PC-3 (cell line): ENCODE measurements around the gene LACRT. TPM values are rescaled to one million over a fixed set of nuclear protein-coding genes. Genes with fewer than 3 reads are reported as not detected.

Experiments
- ATAC-seq: fragments of 200-7000 bp; cut with Tn5 transposase; 2 replicates; pipeline ENCODE4 v1.9.1; 2020; ENCODE audit warnings: mild to moderate bottlenecking, moderate library complexity
- BruUV-seq: library from RNA; stranded (reverse); fragments of 400-500 nt; replicated peaks from 2 replicates; lab custom pipeline; 2021; lab: Mats Ljungman, UMichigan
- CTCF ChIA-PET: fragments of 300-600 bp; sonication (Branson Sonifier 250); formaldehyde crosslinking; loops from one replicate; lab custom pipeline; 2022; ENCODE audit warnings: antibody characterized with exemption; lab: Charles Lee
- POLR2A ChIA-PET: fragments of 300-600 bp; sonication (Branson Sonifier 250); formaldehyde crosslinking; loops from one replicate; lab custom pipeline; 2022; ENCODE audit warnings: antibody characterized with exemption; ENCODE audit not compliant: unreplicated experiment; lab: Charles Lee
- DNase-seq: peaks from one replicate; pipeline ENCODE4 v3.0.0-alpha.2; 2015
- H2AFZ ChIP-seq: fragments of 300-600 bp; sonication (generic); 2 replicates; pipeline ENCODE4 v1.6.0; 2016; ENCODE audit warnings: antibody characterized with exemption, low read length
- H3F3A ChIP-seq: fragments of 300-600 bp; sonication (generic); one replicate; pipeline ENCODE4 v1.6.0; 2017; ENCODE audit warnings: antibody characterized with exemption, low read length, control low read depth, mild to moderate bottlenecking; ENCODE audit not compliant: unreplicated experiment
- H3K27ac ChIP-seq: fragments of 300-600 bp; sonication (generic); 2 replicates; pipeline ENCODE4 v1.5.1; 2016; ENCODE audit warnings: mild to moderate bottlenecking, low read length
- H3K27me3 ChIP-seq: fragments of 300-600 bp; sonication (generic); 2 replicates; pipeline ENCODE4 v1.6.1; 2016; ENCODE audit warnings: low read length, mixed read lengths
- H3K36me3 ChIP-seq: fragments of 300-600 bp; sonication (generic); 2 replicates; pipeline ENCODE4 v1.6.1; 2016; ENCODE audit warnings: low read depth, mixed run types, low read length, mixed read lengths
- H3K4me1 ChIP-seq: fragments of 300-600 bp; sonication (generic); 2 replicates; pipeline ENCODE4 v1.5.1; 2016; ENCODE audit warnings: low read length; ENCODE audit not compliant: insufficient read depth
- H3K4me2 ChIP-seq: fragments of 300-600 bp; sonication (generic); 2 replicates; pipeline ENCODE4 v1.6.0; 2016; ENCODE audit warnings: low read length
- H3K4me3 ChIP-seq: fragments of 300-600 bp; sonication (generic); 2 replicates; pipeline ENCODE4 v1.5.1; 2016; ENCODE audit warnings: mild to moderate bottlenecking, low read length, mixed read lengths
- H3K79me2 ChIP-seq: fragments of 300-600 bp; sonication (generic); 2 replicates; pipeline ENCODE4 v1.6.1; 2017; ENCODE audit warnings: low read length, mixed read lengths
- H3K9ac ChIP-seq: fragments of 300-600 bp; sonication (generic); 2 replicates; pipeline ENCODE4 v1.6.0; 2016; ENCODE audit warnings: mild to moderate bottlenecking, low read length
- H3K9me2 ChIP-seq: fragments of 300-600 bp; sonication (generic); replicated peaks from 2 replicates; pipeline ENCODE4 v1.6.1; 2016; ENCODE audit warnings: mixed run types, low read length, mixed read lengths
- H3K9me3 ChIP-seq: fragments of 300-600 bp; sonication (generic); 2 replicates; pipeline ENCODE4 v1.6.1; 2016; ENCODE audit warnings: low read length, mixed read lengths
- H4K20me1 ChIP-seq: fragments of 300-600 bp; sonication (generic); 2 replicates; pipeline ENCODE4 v1.6.1; 2016; ENCODE audit warnings: low read length, mixed read lengths
- EZH2 ChIP-seq: fragments of 300-600 bp; sonication (generic); IDR thresholded peaks from one replicate; pipeline ENCODE4 v1.6.1; 2017; ENCODE audit warnings: antibody characterized with exemption, mild to moderate bottlenecking, low read length; ENCODE audit not compliant: unreplicated experiment
- EZH2phosphoT487 ChIP-seq: fragments of 300-600 bp; sonication (generic); IDR thresholded peaks from 2 replicates; pipeline ENCODE4 v1.6.1; 2018; ENCODE audit warnings: mild to moderate bottlenecking, antibody characterized with exemption, low read length, borderline replicate concordance
- intact Hi-C: fragments of 100-400 bp; cut with micrococcal nuclease; formaldehyde crosslinking; loops from 2 replicates; pipeline ENCODE4 v1.9.0; 2023
- total RNA-seq: library from RNA; depleted of rRNA; stranded (reverse); fragments of >200 nt; gene quantifications from 2 replicates; pipeline ENCODE4 v1.2.3, GENCODE V29; 2014
- TF ChIP-seq, protein P1 (sequence below): fragments of 300-600 bp; sonication (generic); conservative IDR thresholded peaks from 2 replicates; pipeline ENCODE4 v1.5.1; 2017; ENCODE audit warnings: antibody characterized with exemption, low read depth, mild to moderate bottlenecking, low read length

The LACRT gene
- total RNA-seq, 1 experiment from 2014 or later = not detected

DNA sequence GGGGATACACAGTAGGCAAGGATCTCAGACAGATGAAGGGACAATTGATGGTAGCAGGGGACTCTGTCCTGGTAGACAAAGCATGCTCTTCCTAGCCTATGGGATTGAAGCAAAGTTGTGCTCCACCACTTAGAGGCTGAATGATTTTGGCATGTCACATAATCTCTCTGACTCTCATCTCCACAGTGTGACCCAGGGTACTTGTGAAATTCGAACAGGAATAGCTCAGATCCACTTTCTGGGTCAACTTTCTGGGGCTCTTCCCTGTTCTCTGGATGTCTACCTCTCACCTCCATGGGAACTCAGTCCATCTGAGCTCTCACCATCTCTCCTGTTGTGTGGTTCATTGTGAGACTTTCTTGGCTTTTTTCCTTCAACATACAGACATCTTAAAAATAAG, 15.1 kb upstream of the LACRT start:
- H3K79me2 ChIP-seq = no peaks in the 10 kb centered on the region
- intact Hi-C loops = no loop called here
- BruUV-seq = no TSS peak
- H3F3A ChIP-seq = no peaks in the 10 kb centered on the region
- no peaks in the 10 kb centered on the region for H3K9me3 ChIP-seq
- CTCF ChIA-PET = no interaction called here
- no peaks in the 10 kb centered on the region for H4K20me1 ChIP-seq
- POLR2A ChIA-PET = no interaction called here
- H3K4me3 ChIP-seq = no peak overlapping the region
- no peaks in the 10 kb centered on the region for H3K36me3 ChIP-seq
- H3K9ac ChIP-seq = no peak overlapping the region
- no peak overlapping the region for H3K4me2 ChIP-seq
- no peaks in the 10 kb centered on the region for H3K4me1 ChIP-seq
- no peak for TF ChIP-seq EZH2
- no peak for TF ChIP-seq EZH2phosphoT487
- TF ChIP-seq, protein P1, sequence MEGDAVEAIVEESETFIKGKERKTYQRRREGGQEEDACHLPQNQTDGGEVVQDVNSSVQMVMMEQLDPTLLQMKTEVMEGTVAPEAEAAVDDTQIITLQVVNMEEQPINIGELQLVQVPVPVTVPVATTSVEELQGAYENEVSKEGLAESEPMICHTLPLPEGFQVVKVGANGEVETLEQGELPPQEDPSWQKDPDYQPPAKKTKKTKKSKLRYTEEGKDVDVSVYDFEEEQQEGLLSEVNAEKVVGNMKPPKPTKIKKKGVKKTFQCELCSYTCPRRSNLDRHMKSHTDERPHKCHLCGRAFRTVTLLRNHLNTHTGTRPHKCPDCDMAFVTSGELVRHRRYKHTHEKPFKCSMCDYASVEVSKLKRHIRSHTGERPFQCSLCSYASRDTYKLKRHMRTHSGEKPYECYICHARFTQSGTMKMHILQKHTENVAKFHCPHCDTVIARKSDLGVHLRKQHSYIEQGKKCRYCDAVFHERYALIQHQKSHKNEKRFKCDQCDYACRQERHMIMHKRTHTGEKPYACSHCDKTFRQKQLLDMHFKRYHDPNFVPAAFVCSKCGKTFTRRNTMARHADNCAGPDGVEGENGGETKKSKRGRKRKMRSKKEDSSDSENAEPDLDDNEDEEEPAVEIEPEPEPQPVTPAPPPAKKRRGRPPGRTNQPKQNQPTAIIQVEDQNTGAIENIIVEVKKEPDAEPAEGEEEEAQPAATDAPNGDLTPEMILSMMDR = no peak
- peaks cover 62% of the 10 kb centered on the region for H3K27me3 ChIP-seq
- DNase-seq (no peak), ATAC-seq (no peak)
- H2AFZ ChIP-seq = no peak overlapping the region
- H3K27ac ChIP-seq = no peak overlapping the region
- no peaks in the 10 kb centered on the region for H3K9me2 ChIP-seq

DNA sequence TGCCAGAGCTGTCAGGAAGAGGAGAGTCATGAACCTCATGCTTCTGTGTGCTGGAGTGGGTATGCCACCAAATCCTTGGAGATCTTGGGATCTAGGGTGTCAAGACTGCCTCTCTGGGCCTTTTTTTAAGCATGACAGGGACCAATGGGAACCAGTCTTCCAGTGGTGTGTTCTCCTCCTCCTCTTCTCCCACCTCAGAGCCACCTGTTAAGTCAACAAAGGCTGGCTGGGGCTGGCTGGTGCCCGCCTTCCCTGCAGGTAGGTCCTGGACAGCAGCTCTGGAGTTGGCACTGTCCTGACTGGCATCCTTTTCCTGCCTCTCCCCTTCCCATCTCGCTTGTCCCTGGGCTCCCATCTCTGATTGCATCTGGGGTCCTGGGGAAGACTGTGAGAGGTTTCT, 13.6 kb upstream of the LACRT start, which contains the start of gene DCD:
Gene DCD, minus strand, starts transcription at position 101 of the 400 bp plus-strand sequence. Its CDS starts 62 bp downstream, at position 39.
- Histone ChIP-seq H3K36me3 (no peaks in the 10 kb centered on the region), H4K20me1 (no peaks in the 10 kb centered on the region), H3K27me3 (peaks cover 66% of the 10 kb centered on the region), H3K4me3 (no peak within 1 kb of the TSS), H3K27ac (no peak within 1 kb of the TSS), H3F3A (no peaks in the 10 kb centered on the region), H3K9me2 (no peaks in the 10 kb centered on the region), H3K79me2 (no peaks in the 10 kb centered on the region), H3K4me1 (no peaks in the 10 kb centered on the region), H3K4me2 (no peak within 1 kb of the TSS), H3K9ac (no peak within 1 kb of the TSS), H2AFZ (no peak within 1 kb of the TSS), H3K9me3 (no peaks in the 10 kb centered on the region)
- no TSS peak for BruUV-seq
- ChIA-PET POLR2A (no interaction called here), CTCF (no interaction called here)
- DNase-seq = no peak
- ATAC-seq = no peak
- intact Hi-C loops = no loop called here
- TF ChIP-seq EZH2phosphoT487 (no peak), EZH2 (no peak)
- TF ChIP-seq, protein P1 = no peak

DNA sequence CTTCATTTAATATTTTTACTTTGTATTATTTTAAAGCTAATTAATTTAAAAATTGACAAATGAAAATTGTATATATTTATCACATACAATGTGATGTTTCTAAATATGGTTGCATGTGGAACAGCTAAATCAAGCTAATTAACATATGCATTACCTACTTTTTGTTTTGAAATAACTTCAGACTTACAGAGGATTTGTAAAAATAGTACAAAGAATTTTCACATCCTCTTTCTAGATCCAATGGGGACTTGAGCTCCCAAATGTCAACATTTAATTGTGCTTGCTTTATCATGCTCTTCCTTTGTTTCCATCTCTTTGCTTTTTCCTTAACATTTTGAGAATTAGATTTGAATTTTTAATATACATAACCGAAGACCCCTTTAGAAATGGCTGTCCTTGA, 6.9 kb upstream of the LACRT start:
- no peak for DNase-seq
- no peak overlapping the region for H2AFZ ChIP-seq
- POLR2A ChIA-PET = no interaction called here
- no peaks in the 10 kb centered on the region for H3K36me3 ChIP-seq
- H3K27ac ChIP-seq = no peak overlapping the region
- no peaks in the 10 kb centered on the region for H3K79me2 ChIP-seq
- no peaks in the 10 kb centered on the region for H3K9me2 ChIP-seq
- intact Hi-C loops = no loop called here
- BruUV-seq = no TSS peak
- H4K20me1 ChIP-seq = no peaks in the 10 kb centered on the region
- CTCF ChIA-PET = interaction anchor here (0.7 kb wide), 1 partner anchor 61 kb away, joined by 3 read pairs; no protein-coding TSS in a partner anchor
- H3K4me2 ChIP-seq = no peak overlapping the region
- H3K9me3 ChIP-seq = no peaks in the 10 kb centered on the region
- H3K4me3 ChIP-seq = no peak overlapping the region
- no peaks in the 10 kb centered on the region for H3F3A ChIP-seq
- H3K4me1 ChIP-seq = no peaks in the 10 kb centered on the region
- no peak overlapping the region for H3K9ac ChIP-seq
- no peak for TF ChIP-seq EZH2phosphoT487
- TF ChIP-seq, protein P1 = no peak
- no peak for TF ChIP-seq EZH2
- ATAC-seq = no peak
- peaks cover 52% of the 10 kb centered on the region for H3K27me3 ChIP-seq
